HG02943 (cell line): Measurements from ENCODE around the gene COL6A1.
"Not testable (repeated sequence)": the region's sequence is repeated elsewhere in the genome, so short reads cannot be mapped to it uniquely, and the experiment has no call there.

Experiments
- ATAC-seq: cut with Tn5 transposase; IDR thresholded peaks from one replicate; pipeline ENCODE4 v1.9.1; 2021; ENCODE audit warnings: mild to moderate bottlenecking, low read depth, moderate library complexity; ENCODE audit not compliant: unreplicated experiment

Gene COL6A1

GRCh38 chr21:46039891-46040660, 58.5 kb downstream of the COL6A1 start:
- no peak for ATAC-seq

- no peak for ATAC-seq
Observed at GRCh38 chr21:46040707-46041106, 59.1 kb downstream of the COL6A1 start.

GRCh38 chr21:46041183-46041582, 59.6 kb downstream of the COL6A1 start:
- ATAC-seq = no peak

GRCh38 chr21:46045154-46045553, 63.6 kb downstream of the COL6A1 start:
- ATAC-seq = no peak

GRCh38 chr21:46046471-46046870, 64.9 kb downstream of the COL6A1 start:
- no peak for ATAC-seq

GRCh38 chr21:46046906-46047305, 65.3 kb downstream of the COL6A1 start:
- not testable (repeated sequence) for ATAC-seq

GRCh38 chr21:46048926-46049889, 67.6 kb downstream of the COL6A1 start:
- no peak for ATAC-seq

- no peak for ATAC-seq
Observed at GRCh38 chr21:46049890-46050667, 68.5 kb downstream of the COL6A1 start.

- ATAC-seq = no peak
Observed at GRCh38 chr21:46050668-46051378, 69.3 kb downstream of the COL6A1 start.

- ATAC-seq = no peak
Observed at GRCh38 chr21:46051379-46051770, 69.8 kb downstream of the COL6A1 start.

- ATAC-seq = no peak
Observed at GRCh38 chr21:46051821-46052675, 70.5 kb downstream of the COL6A1 start.

GRCh38 chr21:46052703-46053651, 71.4 kb downstream of the COL6A1 start:
- no peak for ATAC-seq

- ATAC-seq = no peak
Observed at GRCh38 chr21:46054031-46054430, 72.5 kb downstream of the COL6A1 start.

- ATAC-seq = no peak
Observed at GRCh38 chr21:46054451-46054881, 72.9 kb downstream of the COL6A1 start.
